HG03095 (cell line): ENCODE measurements around the gene FHIP2A.
"Not testable (repeated sequence)": the region's sequence is repeated elsewhere in the genome, so short reads cannot be mapped to it uniquely, and the experiment has no call there.

Experiments
- ATAC-seq: cut with Tn5 transposase; IDR thresholded peaks from one replicate; pipeline ENCODE4 v1.9.1; 2021; ENCODE audit warnings: moderate library complexity; ENCODE audit not compliant: unreplicated experiment

FHIP2A gene

GRCh38 chr10:114821293-114821914, at the start of gene FHIP2A:
FHIP2A (plus strand) TSS chr10:114821780; CDS start chr10:114822079, 299 bp downstream.
- peak; percentile 58 for ATAC-seq

GRCh38 chr10:114772496-114773196, 48.9 kb upstream of the FHIP2A start:
- no peak for ATAC-seq

GRCh38 chr10:114773197-114773532, 48.4 kb upstream of the FHIP2A start:
- no peak for ATAC-seq

GRCh38 chr10:114775082-114775481, 46.5 kb upstream of the FHIP2A start:
- not testable (repeated sequence) for ATAC-seq

GRCh38 chr10:114777415-114777814, 44.2 kb upstream of the FHIP2A start:
- ATAC-seq: no peak

GRCh38 chr10:114779803-114780576, 41.6 kb upstream of the FHIP2A start:
- ATAC-seq: peak; percentile 66

GRCh38 chr10:114780577-114781184, 40.9 kb upstream of the FHIP2A start:
- no peak for ATAC-seq

GRCh38 chr10:114782666-114783065, 38.9 kb upstream of the FHIP2A start:
- no peak for ATAC-seq

GRCh38 chr10:114783686-114784085, 37.9 kb upstream of the FHIP2A start:
- no peak for ATAC-seq

GRCh38 chr10:114786492-114786891, 35.1 kb upstream of the FHIP2A start:
- peak; percentile 50 for ATAC-seq

- ATAC-seq: not testable (repeated sequence)
These were observed 34.4 kb upstream of the FHIP2A start for GRCh38 chr10:114787131-114787530.

GRCh38 chr10:114791768-114792167, 29.8 kb upstream of the FHIP2A start:
- ATAC-seq: no peak

GRCh38 chr10:114795039-114795438, 26.5 kb upstream of the FHIP2A start:
- ATAC-seq: no peak

GRCh38 chr10:114800361-114800760, 21.2 kb upstream of the FHIP2A start:
- ATAC-seq: no peak

GRCh38 chr10:114801411-114801813, 20.2 kb upstream of the FHIP2A start:
- peak; percentile 82 for ATAC-seq

GRCh38 chr10:114802177-114802576, 19.4 kb upstream of the FHIP2A start:
- no peak for ATAC-seq

GRCh38 chr10:114806562-114807391, 14.8 kb upstream of the FHIP2A start:
- no peak for ATAC-seq

GRCh38 chr10:114808982-114809381, 12.6 kb upstream of the FHIP2A start:
- no peak for ATAC-seq

GRCh38 chr10:114810926-114811325, 10.7 kb upstream of the FHIP2A start:
- peak; percentile 100 for ATAC-seq

GRCh38 chr10:114811862-114812261, 9.7 kb upstream of the FHIP2A start:
- no peak for ATAC-seq

GRCh38 chr10:114815791-114816190, 5.8 kb upstream of the FHIP2A start:
- no peak for ATAC-seq
